ENCODE data around the gene TIMM22.

The TIMM22 gene

GRCh38 chr17:1022278-1023024, 25.5 kb downstream of the TIMM22 start:
- FAIRE-seq: no peak

GRCh38 chr17:1024076-1024475, 27.1 kb downstream of the TIMM22 start:
- FAIRE-seq: no peak

- FAIRE-seq: no peak
Observed at GRCh38 chr17:1025733-1026598, 29.0 kb downstream of the TIMM22 start.

GRCh38 chr17:1026599-1026975, 29.7 kb downstream of the TIMM22 start:
- no peak for FAIRE-seq

- no peak for FAIRE-seq
Observed at GRCh38 chr17:1027044-1027443, 30.1 kb downstream of the TIMM22 start.

- no peak for FAIRE-seq
Observed at GRCh38 chr17:1029196-1029921, 32.4 kb downstream of the TIMM22 start.

GRCh38 chr17:1029922-1030644, 33.2 kb downstream of the TIMM22 start:
- no peak for FAIRE-seq

- FAIRE-seq: no peak
Observed at GRCh38 chr17:1030684-1031532, 34.0 kb downstream of the TIMM22 start.

- FAIRE-seq: no peak
Observed at GRCh38 chr17:1031711-1032110, 34.8 kb downstream of the TIMM22 start.

GRCh38 chr17:1032391-1032790, 35.5 kb downstream of the TIMM22 start:
- no peak for FAIRE-seq

GRCh38 chr17:1033503-1033902, 36.6 kb downstream of the TIMM22 start:
- FAIRE-seq: no peak

GRCh38 chr17:1034652-1035210, 37.8 kb downstream of the TIMM22 start:
- no peak for FAIRE-seq

- no peak for FAIRE-seq
Observed at GRCh38 chr17:1035546-1036170, 38.7 kb downstream of the TIMM22 start.

- FAIRE-seq: no peak
Observed at GRCh38 chr17:1036171-1036844, 39.4 kb downstream of the TIMM22 start.

- FAIRE-seq: no peak
Observed at GRCh38 chr17:1036845-1037237, 39.9 kb downstream of the TIMM22 start.

- FAIRE-seq: no peak
Observed at GRCh38 chr17:1037238-1037879, 40.4 kb downstream of the TIMM22 start.

GRCh38 chr17:1038459-1039122, 41.7 kb downstream of the TIMM22 start:
- no peak for FAIRE-seq

- no peak for FAIRE-seq
Observed at GRCh38 chr17:1039123-1039507, 42.2 kb downstream of the TIMM22 start.

GRCh38 chr17:1039511-1040215, 42.7 kb downstream of the TIMM22 start:
- FAIRE-seq: no peak
